Measurements from ENCODE around the gene PRDM15.

PRDM15 gene

GRCh38 chr21:41852929-41853320, 26.2 kb downstream of the PRDM15 start:
- no peak overlapping the region for H2AFZ ChIP-seq (ENCODE audit: low read depth, low read length)
- H3K4me1 ChIP-seq (ENCODE audit: control insufficient read depth, insufficient read depth, low read depth, low read length) = no peaks in the 10 kb centered on the region
- H3K18ac ChIP-seq (ENCODE audit: low read depth in 1 of 2, low read length in 2 of 2) = no peak overlapping the region
- no peaks in the 10 kb centered on the region for H3K9me3 ChIP-seq (ENCODE audit: control insufficient read depth, low read length)
- no peak overlapping the region for H3K14ac ChIP-seq (ENCODE audit: low read length in 2 of 2)
- peaks cover 54% of the 10 kb centered on the region in 2 experiments for H3K36me3 ChIP-seq (ENCODE audit: control insufficient read depth in 1 of 2, insufficient read depth in 2 of 2, low read depth in 1 of 2, low read length in 2 of 2)
- no peak overlapping the region for H4K8ac ChIP-seq (ENCODE audit: low read length)
- H3K23ac ChIP-seq (ENCODE audit: low read length in 2 of 2) = no peak overlapping the region
- peaks cover 7% of the 10 kb centered on the region for H3K79me1 ChIP-seq (replicated peaks; ENCODE audit: low read length, poor library complexity, severe bottlenecking)
- H3K4ac ChIP-seq (ENCODE audit: low read depth in 1 of 2, low read length in 2 of 2) = no peak overlapping the region
- H3K27ac ChIP-seq (ENCODE audit: low read length, poor library complexity, severe bottlenecking) = no peak overlapping the region
- no peak overlapping the region for H2BK5ac ChIP-seq (ENCODE audit: low read depth, low read length, poor library complexity, severe bottlenecking)
- WGBS = 98% methylated on average over 9 of the region's 9 CpGs
- no peak overlapping the region for H4K91ac ChIP-seq (ENCODE audit: low read length)
- H3K27me3 ChIP-seq (ENCODE audit: control insufficient read depth in 1 of 2, insufficient read depth in 1 of 2, low read length in 2 of 2) = no peaks in the 10 kb centered on the region
- H2BK15ac ChIP-seq (ENCODE audit: low read depth, poor library complexity, severe bottlenecking) = no peak overlapping the region
- H2BK120ac ChIP-seq (ENCODE audit: low read depth, low read length) = no peak overlapping the region
- H2BK12ac ChIP-seq (ENCODE audit: low read length in 2 of 2) = no peak overlapping the region
- H3K4me3 ChIP-seq (ENCODE audit: insufficient read depth in 1 of 2, low read depth in 1 of 2, low read length in 2 of 2) = no peak overlapping the region
- no peak overlapping the region for H3K4me2 ChIP-seq (ENCODE audit: low read length, poor library complexity, severe bottlenecking)
- H3K9ac ChIP-seq (ENCODE audit: low read length) = no peak overlapping the region
- DNase-seq = no peak
- no peak overlapping the region for H2AK5ac ChIP-seq (ENCODE audit: low read length, severe bottlenecking)

- Histone ChIP-seq H3K4me1 (ENCODE audit: control insufficient read depth, insufficient read depth, low read depth, low read length) (no peaks in the 10 kb centered on the region), H3K18ac (ENCODE audit: low read depth in 1 of 2, low read length in 2 of 2) (no peak overlapping the region), H2BK5ac (ENCODE audit: low read depth, low read length, poor library complexity, severe bottlenecking) (no peak overlapping the region), H4K91ac (ENCODE audit: low read length) (no peak overlapping the region), H2BK12ac (ENCODE audit: low read length in 2 of 2) (no peak overlapping the region), H3K4me3 (ENCODE audit: insufficient read depth in 1 of 2, low read depth in 1 of 2, low read length in 2 of 2) (no peak overlapping the region), H2AFZ (ENCODE audit: low read depth, low read length) (no peak overlapping the region), H3K79me1 (replicated peaks; ENCODE audit: low read length, poor library complexity, severe bottlenecking) (peaks cover 5% of the 10 kb centered on the region), H3K4ac (ENCODE audit: low read depth in 1 of 2, low read length in 2 of 2) (no peak overlapping the region), H2BK120ac (ENCODE audit: low read depth, low read length) (no peak overlapping the region), H3K14ac (ENCODE audit: low read length in 2 of 2) (no peak overlapping the region), H3K27ac (ENCODE audit: low read length, poor library complexity, severe bottlenecking) (no peak overlapping the region), H3K23ac (ENCODE audit: low read length in 2 of 2) (no peak overlapping the region), H3K36me3 (ENCODE audit: control insufficient read depth in 1 of 2, insufficient read depth in 2 of 2, low read depth in 1 of 2, low read length in 2 of 2) (peaks cover 48 to 49% of the 10 kb centered on the region in 2 experiments), H3K4me2 (ENCODE audit: low read length, poor library complexity, severe bottlenecking) (no peak overlapping the region), H2BK15ac (ENCODE audit: low read depth, poor library complexity, severe bottlenecking) (no peak overlapping the region), H2AK5ac (ENCODE audit: low read length, severe bottlenecking) (no peak overlapping the region), H3K27me3 (ENCODE audit: control insufficient read depth in 1 of 2, insufficient read depth in 1 of 2, low read length in 2 of 2) (no peaks in the 10 kb centered on the region), H3K9me3 (ENCODE audit: control insufficient read depth, low read length) (no peaks in the 10 kb centered on the region), H4K8ac (ENCODE audit: low read length) (no peak overlapping the region), H3K9ac (ENCODE audit: low read length) (no peak overlapping the region)
- WGBS = 93% methylated on average over 19 of the region's 21 CpGs
- DNase-seq = no peak
Measured at GRCh38 chr21:41852151-41852928, 26.8 kb downstream of the PRDM15 start.

DNA sequence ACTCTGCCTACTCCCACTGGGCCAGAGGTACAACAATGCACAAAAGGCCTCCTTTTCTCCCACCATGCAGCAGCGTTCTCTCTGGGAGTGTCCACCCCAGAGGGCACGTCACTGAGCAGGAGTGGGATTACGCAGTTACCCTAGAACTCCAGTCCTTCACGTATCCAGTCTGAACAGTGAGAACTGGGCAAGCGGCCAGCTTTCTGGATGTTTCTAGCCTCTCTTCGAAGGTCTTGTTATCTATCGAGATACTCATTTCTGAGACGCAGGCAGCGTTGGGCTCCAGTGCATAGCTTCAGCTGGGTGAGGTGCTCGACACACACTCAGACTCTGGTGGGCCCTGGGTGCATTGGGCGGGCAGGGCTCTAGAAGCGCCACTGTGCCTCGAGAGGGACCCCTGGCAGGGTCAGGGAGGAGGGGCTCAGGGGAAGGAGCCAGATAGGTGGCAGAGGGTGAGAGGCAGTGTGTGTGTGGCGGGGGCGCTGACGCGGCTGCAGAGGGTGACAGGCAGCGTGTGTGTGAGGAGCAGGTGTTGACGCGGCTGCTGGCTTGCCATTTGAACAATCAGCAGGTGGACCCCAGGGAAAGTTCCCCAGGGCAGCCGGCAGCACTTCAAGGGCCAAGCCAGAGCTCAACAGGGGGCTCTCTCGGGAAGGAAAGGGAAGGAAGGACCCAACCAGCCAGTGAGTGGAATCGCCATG, 27.9 kb downstream of the PRDM15 start:
- Histone ChIP-seq H3K18ac (ENCODE audit: low read depth in 1 of 2, low read length in 2 of 2) (no peak overlapping the region), H3K9me3 (ENCODE audit: control insufficient read depth, low read length) (no peaks in the 10 kb centered on the region), H3K27ac (ENCODE audit: low read length, poor library complexity, severe bottlenecking) (no peak overlapping the region), H3K4me1 (ENCODE audit: control insufficient read depth, insufficient read depth, low read depth, low read length) (no peaks in the 10 kb centered on the region), H2BK12ac (ENCODE audit: low read length in 2 of 2) (no peak overlapping the region), H2BK15ac (ENCODE audit: low read depth, poor library complexity, severe bottlenecking) (no peak overlapping the region), H2AFZ (ENCODE audit: low read depth, low read length) (no peak overlapping the region), H3K27me3 (ENCODE audit: control insufficient read depth in 1 of 2, insufficient read depth in 1 of 2, low read length in 2 of 2) (no peaks in the 10 kb centered on the region), H3K9ac (ENCODE audit: low read length) (no peak overlapping the region), H3K79me1 (replicated peaks; ENCODE audit: low read length, poor library complexity, severe bottlenecking) (peaks cover 5% of the 10 kb centered on the region), H4K8ac (ENCODE audit: low read length) (no peak overlapping the region), H3K36me3 (ENCODE audit: control insufficient read depth in 1 of 2, insufficient read depth in 2 of 2, low read depth in 1 of 2, low read length in 2 of 2) (peaks cover 38 to 50% of the 10 kb centered on the region in 2 experiments), H3K4me3 (ENCODE audit: insufficient read depth in 1 of 2, low read depth in 1 of 2, low read length in 2 of 2) (no peak overlapping the region), H2BK120ac (ENCODE audit: low read depth, low read length) (no peak overlapping the region), H3K4ac (ENCODE audit: low read depth in 1 of 2, low read length in 2 of 2) (no peak overlapping the region), H2BK5ac (ENCODE audit: low read depth, low read length, poor library complexity, severe bottlenecking) (no peak overlapping the region), H3K14ac (ENCODE audit: low read length in 2 of 2) (no peak overlapping the region), H3K4me2 (ENCODE audit: low read length, poor library complexity, severe bottlenecking) (no peak overlapping the region), H2AK5ac (ENCODE audit: low read length, severe bottlenecking) (no peak overlapping the region), H4K91ac (ENCODE audit: low read length) (no peak overlapping the region), H3K23ac (ENCODE audit: low read length in 2 of 2) (no peak overlapping the region)
- 96% methylated on average over 21 of the region's 23 CpGs for WGBS
- DNase-seq = no peak

GRCh38 chr21:41850085-41850484, 29.1 kb downstream of the PRDM15 start:
- Histone ChIP-seq H3K4me1 (ENCODE audit: control insufficient read depth, insufficient read depth, low read depth, low read length) (no peaks in the 10 kb centered on the region), H3K27me3 (ENCODE audit: control insufficient read depth in 1 of 2, insufficient read depth in 1 of 2, low read length in 2 of 2) (no peaks in the 10 kb centered on the region), H3K23ac (ENCODE audit: low read length in 2 of 2) (no peak overlapping the region), H3K18ac (ENCODE audit: low read depth in 1 of 2, low read length in 2 of 2) (no peak overlapping the region), H2AK5ac (ENCODE audit: low read length, severe bottlenecking) (no peak overlapping the region), H2BK12ac (ENCODE audit: low read length in 2 of 2) (no peak overlapping the region), H2BK5ac (ENCODE audit: low read depth, low read length, poor library complexity, severe bottlenecking) (no peak overlapping the region), H3K4ac (ENCODE audit: low read depth in 1 of 2, low read length in 2 of 2) (no peak overlapping the region), H2BK120ac (ENCODE audit: low read depth, low read length) (no peak overlapping the region), H4K8ac (ENCODE audit: low read length) (no peak overlapping the region), H3K14ac (ENCODE audit: low read length in 2 of 2) (no peak overlapping the region), H4K91ac (ENCODE audit: low read length) (no peak overlapping the region), H2AFZ (ENCODE audit: low read depth, low read length) (no peak overlapping the region), H3K27ac (ENCODE audit: low read length, poor library complexity, severe bottlenecking) (no peak overlapping the region), H3K4me2 (ENCODE audit: low read length, poor library complexity, severe bottlenecking) (no peak overlapping the region), H2BK15ac (ENCODE audit: low read depth, poor library complexity, severe bottlenecking) (no peak overlapping the region), H3K4me3 (ENCODE audit: insufficient read depth in 1 of 2, low read depth in 1 of 2, low read length in 2 of 2) (no peak overlapping the region), H3K9ac (ENCODE audit: low read length) (no peak overlapping the region), H3K36me3 (ENCODE audit: control insufficient read depth in 1 of 2, insufficient read depth in 2 of 2, low read depth in 1 of 2, low read length in 2 of 2) (peaks cover 31 to 48% of the 10 kb centered on the region in 2 experiments), H3K9me3 (ENCODE audit: control insufficient read depth, low read length) (no peaks in the 10 kb centered on the region), H3K79me1 (replicated peaks; ENCODE audit: low read length, poor library complexity, severe bottlenecking) (peaks cover 5% of the 10 kb centered on the region)
- 100% methylated on average over 9 of the region's 9 CpGs for WGBS
- no peak for DNase-seq

All from mesenchymal stem cell (in vitro differentiated cells and primary cell).